Activated CD8-positive, alpha-beta memory T cell treated with anti-CD3 and anti-CD28 coated beads, Interleukin-2, amount 50 U/mL, for 24 hours (primary cell): ENCODE data around the gene DHRSX.
"Not testable (repeated sequence)": the region's sequence is repeated elsewhere in the genome, so short reads cannot be mapped to it uniquely, and the experiment has no call there.

Source experiments
- DNase-seq: peaks from one replicate; pipeline ENCODE4 v3.0.0-alpha.2; 2020; ENCODE audit errors: extremely low read depth

The DHRSX gene

DNA sequence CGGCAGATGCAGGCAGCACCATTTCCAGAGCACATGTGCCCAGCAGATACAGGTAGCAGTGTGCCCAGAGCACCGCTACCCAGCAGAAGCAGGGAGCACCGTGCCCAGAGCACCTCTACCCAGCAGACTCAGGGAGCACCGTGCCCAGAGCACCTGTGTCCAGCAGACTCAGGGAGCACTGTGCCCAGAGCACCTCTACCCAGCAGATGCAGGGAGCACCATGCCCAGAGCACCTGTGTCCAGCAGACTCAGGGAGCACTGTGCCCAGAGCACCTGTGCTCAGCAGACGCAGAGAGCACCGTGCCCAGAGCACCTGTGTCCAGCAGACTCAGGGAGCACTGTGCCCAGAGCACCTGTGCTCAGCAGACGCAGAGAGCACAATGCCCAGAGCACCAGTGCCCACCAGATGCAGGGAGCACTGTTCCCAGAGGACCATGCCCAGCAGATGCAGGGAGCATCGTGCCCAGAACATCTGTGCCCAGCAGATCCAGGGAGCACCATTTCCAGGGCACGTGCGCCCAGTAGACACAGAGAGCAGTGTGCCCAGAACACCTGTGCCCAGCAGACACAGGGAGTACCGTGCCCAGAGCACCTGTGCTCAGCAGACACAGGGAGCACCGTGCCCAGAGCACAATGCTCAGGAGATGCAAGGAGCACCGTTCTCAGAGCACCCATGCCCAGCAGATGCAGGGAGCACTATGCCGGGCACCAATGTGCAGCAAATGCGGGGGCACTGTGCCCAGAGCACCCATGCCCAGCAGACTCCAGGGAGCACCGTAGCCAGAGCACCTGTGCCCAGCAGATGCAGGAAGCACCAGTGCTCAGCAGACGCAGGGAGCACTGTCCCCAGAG lies 236.4 kb downstream of the DHRSX start:
- DNase-seq, result no peak

- no peak for DNase-seq
Observed at GRCh38 chrX:2263203-2263602, 237.6 kb downstream of the DHRSX start.

- no peak for DNase-seq
Observed at GRCh38 chrX:2262668-2263055, 238.1 kb downstream of the DHRSX start.

DNA sequence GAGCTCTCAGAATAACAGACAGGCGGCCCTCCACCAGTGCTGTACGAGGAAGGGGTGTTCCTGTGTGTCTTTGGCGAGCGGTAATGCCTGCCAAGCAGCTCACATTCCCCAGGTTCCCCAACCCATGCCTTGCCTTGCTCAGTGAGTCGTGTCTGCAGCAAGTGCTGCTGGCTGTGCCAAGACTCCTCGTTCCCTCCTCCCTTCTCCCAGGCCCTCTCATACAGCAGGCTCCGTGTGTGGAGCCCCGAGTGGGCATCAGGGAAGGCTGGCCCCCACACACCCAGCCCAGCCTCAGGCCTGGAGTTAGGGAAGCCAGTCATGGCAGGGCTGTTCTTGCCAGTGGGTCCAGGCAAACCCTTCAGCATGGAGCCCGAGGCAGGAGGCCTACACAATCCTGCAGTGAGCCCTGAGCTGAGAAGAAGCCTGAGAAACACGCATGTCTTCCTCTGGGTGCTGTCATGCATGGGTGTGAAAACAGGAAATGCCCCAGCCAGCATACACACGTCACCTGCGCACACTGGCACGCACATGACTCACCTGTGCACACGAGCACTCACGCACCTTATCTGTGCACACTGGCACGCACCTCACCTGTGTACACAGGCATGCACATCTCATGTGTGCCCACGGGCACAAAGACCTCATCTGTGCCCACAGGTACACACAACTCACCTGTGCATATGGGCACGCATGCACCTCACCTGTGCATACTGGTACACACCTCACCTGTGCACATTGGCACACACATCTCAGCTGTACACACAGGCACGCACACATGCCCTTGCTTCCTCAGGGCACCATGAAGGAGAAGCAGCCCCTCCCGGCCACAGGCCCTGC lies 238.7 kb downstream of the DHRSX start:
- DNase-seq, result no peak

GRCh38 chrX:2252331-2253065 lies 248.3 kb downstream of the DHRSX start:
- no peak for DNase-seq

DNA sequence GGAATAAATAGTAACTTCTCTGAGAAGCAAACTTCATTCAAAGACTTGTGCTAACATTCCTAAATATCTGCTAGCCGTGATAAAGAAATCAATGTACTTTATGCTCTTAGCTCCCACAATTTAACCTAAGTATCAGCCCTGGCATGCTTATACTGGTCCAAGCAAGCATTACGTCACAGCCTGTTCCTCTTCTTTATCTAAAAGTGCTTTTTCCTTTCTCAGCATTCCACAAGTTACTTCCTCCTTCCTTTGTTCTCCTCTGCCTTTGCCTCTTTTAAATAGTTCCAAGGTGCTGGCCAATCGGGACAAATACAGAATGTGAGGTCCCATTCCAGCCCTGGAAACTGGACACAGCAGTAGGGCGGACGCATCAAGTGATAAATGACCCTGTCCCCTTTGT lies 249.6 kb downstream of the DHRSX start:
- no peak for DNase-seq

GRCh38 chrX:2243913-2244460 lies 256.8 kb downstream of the DHRSX start:
- no peak for DNase-seq

DNA sequence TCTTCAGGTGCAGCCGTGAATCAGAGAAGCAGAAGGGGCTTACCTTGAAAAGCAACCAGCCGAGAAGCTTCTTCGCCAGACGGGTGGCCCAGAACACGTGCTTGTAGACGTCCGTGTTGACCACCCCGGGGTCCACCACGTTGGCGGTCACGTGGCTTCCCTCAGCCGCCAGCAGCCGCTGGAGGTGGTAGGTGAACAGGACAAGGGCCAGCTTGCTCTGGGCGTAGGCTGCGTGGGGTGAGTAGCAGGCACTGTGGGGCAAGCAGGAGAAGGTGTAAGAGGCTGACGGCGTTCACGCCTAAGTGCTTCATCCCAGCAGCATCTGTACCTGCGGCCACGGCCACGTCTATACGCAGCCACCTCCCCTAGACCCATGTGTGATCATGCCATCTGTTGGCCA lies 257.8 kb downstream of the DHRSX start:
- DNase-seq, result no peak

DNA sequence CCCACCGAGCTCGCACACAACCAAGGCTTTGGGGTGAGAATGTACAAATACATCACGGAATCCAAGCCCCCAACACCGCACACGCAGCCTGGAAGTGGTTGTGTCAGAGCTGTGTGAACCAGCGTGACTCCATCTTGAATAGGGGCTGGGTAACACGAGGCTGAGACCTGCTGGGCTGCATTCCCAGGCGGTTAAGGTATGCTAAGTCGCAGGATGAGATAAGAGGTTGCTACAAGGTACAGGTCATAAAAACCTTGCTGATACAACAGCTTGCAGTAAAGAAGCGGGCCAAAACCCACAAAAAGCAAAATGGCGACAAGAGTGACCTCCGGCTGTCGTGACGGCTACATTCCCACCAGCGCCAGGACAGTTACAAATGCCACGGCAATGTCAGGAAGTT lies 258.4 kb downstream of the DHRSX start:
- DNase-seq, result no peak

- not testable (repeated sequence) for DNase-seq
Observed at GRCh38 chrX:2241496-2241895, 259.3 kb downstream of the DHRSX start.

DNA sequence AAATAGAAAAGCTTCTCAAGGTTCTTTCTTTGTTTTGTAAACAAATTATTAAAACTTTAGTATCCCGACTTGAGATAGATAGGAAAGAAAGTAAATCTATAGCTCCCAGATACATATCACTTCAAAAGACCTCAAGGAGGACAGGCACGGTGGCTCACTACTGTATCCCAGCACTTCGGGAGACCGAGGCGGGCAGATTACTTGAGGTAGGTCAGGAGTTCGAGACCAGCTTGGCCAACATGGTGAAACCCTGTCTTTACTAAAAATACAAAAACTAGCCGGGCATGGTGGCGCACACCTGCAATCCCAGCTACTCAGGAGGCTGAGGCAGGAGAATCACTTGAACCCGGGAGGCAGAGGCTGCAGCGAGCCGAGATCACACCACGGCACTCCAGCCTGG lies 260.0 kb downstream of the DHRSX start:
- not testable (repeated sequence) for DNase-seq

DNA sequence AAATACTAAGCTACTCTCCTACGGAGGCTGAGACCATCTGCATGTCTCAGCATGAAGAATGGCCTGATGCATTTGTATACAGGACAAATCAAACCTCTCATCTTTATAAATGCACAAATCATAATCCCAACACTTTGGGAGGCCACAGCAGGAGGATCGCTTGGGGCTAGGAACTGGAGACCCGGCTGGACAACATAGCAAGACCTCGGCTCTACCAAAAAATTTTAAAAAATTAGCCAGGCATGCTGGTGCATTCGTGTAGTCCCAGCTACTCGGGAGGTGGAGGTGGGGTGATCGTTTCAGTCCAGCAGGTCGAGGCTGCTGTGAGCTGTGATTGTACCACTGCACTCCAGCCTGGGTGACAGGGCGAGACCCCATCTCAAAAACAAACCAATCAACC lies 262.8 kb downstream of the DHRSX start:
- no peak for DNase-seq

DNA sequence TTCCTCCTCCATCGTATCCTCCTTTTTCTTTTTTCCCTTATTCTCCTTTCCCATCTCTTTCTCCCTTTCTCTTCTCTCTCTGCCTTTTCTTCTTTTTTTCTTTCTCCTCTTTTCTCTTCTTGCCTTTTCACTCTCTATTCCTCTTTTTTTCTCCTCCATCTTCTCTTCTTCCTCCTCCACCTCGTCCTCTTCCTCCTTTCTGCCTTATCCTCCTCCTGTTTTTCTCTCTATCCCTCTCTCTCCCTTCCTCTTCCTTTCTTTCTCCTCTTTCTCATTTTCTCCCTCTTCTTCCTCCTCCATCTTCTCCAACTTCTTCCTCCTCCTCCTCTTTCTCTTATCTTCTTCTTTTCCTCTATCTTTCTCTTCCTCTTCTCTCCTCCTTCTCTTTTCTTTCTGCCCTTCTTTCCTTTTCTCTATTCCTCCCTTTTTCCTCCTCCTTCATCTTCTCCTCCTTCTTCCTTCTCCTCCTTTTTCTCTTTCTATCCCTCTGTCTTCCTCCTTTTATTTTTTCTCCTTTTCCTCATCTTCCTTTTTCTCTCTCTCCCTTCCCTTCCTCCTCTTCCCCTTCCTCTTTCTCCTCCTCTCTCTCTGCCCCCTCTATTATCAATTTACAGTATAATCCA lies 269.1 kb downstream of the DHRSX start:
- no peak for DNase-seq

DNA sequence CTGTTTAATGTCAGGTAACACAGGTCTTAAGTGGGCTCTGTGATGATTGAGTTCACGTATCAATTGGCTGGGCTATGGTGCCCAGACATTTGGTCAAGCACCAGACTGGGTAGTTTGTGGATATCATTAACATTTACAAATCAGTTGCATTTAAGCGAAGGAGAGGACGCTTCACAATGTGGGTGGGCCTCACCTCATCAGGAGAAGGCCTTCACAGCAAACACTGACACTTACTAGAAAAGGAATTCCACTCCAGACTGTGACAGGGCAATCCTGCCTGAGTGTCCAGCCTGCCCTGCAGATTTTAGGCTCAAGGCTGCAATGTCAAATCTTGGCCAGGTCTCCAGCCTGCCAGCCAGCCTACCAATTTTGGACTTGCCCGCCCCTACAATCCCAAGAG lies 270.3 kb downstream of the DHRSX start:
- no peak for DNase-seq

- DNase-seq, result no peak
Observed at GRCh38 chrX:2228536-2228935, 272.2 kb downstream of the DHRSX start.

- DNase-seq, result no peak
Observed at GRCh38 chrX:2226906-2227656, 273.7 kb downstream of the DHRSX start.

- DNase-seq, result no peak
Observed at GRCh38 chrX:2226182-2226581, 274.6 kb downstream of the DHRSX start.

DNA sequence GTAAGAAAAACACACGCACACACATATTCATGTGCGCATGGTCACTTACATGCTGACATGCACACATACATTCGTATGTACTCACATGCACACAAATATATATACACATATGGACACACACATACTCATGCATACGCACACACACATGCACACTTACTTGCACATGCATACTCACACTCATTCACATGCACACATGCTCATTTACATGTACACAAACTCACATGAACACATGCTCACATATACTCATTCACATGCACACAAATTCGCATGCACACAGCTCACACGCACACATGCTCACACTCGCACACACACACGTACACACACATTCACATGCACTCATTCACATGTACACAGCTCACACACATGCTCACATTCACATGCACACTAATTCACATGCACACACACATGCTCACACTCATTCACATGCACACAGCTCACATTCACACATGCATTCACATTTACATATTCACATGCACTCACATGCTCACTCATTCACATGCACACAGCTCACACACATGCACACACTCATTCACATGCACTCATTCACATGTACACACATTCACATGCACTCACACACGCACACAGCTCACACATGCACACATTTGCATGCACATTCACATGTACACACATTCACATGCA lies 276.1 kb downstream of the DHRSX start:
- DNase-seq, result no peak

DNA sequence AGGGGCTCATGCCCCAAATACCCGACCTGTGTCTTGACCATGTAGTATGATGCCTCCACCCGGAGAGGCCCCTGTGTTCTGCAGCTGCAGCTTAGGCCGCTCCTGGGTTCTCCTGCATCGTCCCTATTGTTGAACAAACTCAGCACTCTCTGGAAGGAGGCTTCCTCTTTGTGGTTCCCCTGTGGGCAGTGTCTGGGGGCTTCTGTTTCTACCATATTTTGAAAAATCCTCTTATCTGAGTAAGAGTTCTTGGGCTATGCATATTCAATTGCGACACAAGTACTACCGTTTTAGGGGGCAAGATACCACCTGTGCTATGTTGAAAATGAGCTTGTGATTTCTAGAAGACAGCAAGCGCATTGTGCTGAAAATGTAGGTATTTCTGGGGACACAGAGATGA lies 276.6 kb downstream of the DHRSX start:
- no peak for DNase-seq

DNA sequence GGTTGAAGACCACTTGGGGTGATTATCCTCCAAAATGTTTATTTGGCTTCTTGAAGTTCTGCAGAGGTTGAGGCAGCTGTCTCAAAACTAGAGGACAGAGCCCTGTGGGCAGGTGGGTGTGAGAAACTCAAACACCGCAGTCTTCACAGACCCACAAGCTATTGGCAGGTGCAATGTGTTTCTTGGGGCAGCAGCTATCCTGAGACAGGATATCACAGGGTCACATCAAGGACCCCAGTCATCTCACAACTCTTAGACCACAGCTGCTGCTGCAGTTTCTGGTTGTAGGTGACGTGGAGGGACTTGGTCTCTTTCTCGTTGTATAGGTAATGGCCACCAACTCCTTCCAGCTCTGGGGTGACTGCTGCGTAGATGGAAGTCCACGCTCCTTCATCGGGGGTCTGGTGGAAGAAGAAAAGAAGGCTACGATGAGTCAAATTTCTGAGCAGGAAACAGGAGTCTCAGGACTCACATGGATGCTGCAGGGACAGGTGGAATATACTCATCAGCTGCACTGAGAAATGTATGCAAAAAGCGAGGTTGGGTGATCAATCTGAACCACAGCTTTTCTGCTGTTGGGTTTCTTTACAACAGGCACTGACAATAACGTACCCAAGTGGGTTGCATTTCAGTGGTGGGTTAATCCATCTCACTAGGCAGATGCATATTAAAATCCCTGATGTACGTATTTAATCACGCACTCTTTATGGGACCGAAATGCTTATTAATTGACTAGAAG lies 279.8 kb downstream of the DHRSX start:
- no peak for DNase-seq
